ENCODE data around the gene PSMD13.

The PSMD13 gene

DNA sequence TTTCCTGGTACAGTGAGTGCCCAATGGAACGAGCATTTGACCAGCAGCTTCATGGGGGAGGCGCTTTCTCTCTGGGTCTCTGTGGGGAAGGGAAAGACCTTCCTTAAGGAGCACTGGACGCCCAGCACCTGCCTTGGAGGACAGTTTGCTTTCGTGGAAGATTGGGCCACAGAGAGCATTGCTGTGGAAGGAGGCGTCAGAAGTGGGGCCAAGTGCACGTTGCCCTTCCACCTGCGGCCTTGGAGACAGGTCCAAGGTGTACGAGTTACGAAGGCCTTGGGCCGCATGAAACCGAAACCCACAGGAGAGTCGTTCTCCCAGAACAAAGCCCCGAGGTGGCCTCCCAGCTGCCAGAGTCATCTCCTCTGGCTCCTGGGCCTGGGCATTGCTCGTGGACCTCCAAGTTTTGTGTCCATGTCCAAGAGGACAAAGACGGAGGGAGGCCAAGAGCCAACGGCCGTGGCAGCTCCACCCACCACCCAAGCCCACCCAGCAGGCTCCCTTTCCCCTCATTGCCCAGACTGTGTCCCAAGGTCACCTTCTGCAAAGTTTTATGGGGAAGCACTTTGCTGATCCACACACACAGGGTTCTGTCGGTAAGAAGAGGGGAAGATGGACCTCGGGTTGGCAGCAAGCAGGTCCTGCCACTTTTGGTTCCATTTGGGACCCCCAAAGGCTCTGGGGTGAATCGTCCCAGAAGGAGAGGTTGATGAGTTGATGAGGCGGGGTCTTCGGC lies 35.6 kb downstream of the PSMD13 start:
- DNase-seq (ENCODE audit: low read depth in 2 of 2): no peak

DNA sequence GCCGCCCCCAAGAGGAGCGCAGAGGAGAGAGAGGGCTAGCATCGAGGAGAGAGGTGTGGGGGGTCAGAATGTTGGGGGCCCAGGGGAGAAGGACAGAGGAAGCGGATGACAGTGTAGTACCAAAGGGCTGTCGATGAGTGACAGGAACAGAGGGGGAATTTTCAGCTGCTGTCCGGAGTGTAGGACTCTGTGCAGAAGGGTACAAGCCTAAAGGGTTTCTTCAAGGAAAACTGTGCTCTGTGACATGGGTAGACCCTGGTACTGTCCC lies 36.1 kb downstream of the PSMD13 start:
- no peak for DNase-seq (ENCODE audit: low read depth in 2 of 2)

DNA sequence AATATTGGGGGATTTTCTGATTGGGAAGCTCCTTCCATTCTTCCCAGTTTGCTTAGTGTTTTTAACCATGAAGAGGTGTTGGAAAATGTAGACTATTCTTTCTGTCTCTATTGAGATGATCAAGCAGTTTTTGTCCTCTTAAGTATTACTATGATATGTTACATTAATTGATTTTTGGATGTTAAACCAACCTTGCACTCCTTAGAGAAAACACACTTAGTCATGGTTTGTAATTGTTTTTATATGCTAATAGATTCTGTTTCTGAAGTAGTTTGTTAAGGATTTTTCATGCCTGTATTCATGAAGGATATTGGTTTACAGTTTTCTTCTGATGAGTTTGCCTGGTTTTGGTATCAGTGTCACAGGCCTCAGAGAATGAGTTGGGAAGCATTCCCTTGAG lies 39.4 kb downstream of the PSMD13 start:
- DNase-seq (ENCODE audit: low read depth in 2 of 2): no peak

DNA sequence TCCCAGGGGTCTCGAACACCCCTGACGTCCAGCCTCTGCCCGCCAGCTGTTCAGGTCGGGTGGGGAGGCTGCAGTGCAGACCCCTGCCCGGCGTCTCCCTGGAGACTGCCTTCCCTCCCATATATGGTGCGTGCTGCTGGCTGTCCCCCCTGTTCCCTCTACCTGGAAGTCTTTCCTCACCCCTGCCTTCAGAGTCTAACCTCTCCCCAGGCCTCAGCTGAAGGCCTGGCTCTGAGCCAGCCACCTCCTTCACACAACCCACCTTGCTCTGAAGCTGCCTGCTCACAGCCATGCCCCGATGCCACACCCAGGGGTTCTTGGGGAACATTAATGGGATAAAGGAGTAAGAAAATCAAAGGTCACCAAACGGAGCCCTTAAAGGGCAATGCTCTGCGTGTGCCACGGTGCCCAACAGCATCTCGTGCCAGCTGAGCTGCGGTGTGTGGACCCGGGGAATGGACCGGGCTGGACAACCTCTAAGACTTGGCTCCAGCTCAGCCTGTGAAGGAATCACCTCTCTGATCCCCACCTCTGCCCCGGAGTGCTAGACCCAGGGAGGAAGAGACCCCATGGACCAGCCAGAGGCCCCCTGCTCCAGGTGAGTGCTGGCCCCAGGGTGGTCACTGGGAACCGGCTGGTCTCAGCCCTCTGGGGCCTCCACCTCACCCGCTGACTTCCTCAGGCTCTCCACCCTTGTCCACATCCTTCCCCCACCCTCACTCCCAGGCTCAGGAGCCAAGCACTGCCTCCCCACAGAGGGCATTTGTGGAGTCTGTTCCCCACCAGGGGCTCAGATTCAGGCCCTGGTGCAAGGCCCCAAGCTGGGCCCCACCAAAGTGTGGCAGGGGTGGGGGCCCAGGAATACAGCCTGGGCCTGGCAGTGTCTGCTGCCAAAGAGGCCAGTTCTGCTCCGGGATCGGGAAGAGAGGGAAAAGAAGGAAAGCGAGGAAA lies 41.5 kb downstream of the PSMD13 start, which contains the start of gene NLRP6:
Gene NLRP6 (plus strand): TSS at position 407 of the 951 bp plus-strand sequence. CDS start 163 bp downstream, at position 570.
- no peak for DNase-seq (ENCODE audit: low read depth in 2 of 2)

DNA sequence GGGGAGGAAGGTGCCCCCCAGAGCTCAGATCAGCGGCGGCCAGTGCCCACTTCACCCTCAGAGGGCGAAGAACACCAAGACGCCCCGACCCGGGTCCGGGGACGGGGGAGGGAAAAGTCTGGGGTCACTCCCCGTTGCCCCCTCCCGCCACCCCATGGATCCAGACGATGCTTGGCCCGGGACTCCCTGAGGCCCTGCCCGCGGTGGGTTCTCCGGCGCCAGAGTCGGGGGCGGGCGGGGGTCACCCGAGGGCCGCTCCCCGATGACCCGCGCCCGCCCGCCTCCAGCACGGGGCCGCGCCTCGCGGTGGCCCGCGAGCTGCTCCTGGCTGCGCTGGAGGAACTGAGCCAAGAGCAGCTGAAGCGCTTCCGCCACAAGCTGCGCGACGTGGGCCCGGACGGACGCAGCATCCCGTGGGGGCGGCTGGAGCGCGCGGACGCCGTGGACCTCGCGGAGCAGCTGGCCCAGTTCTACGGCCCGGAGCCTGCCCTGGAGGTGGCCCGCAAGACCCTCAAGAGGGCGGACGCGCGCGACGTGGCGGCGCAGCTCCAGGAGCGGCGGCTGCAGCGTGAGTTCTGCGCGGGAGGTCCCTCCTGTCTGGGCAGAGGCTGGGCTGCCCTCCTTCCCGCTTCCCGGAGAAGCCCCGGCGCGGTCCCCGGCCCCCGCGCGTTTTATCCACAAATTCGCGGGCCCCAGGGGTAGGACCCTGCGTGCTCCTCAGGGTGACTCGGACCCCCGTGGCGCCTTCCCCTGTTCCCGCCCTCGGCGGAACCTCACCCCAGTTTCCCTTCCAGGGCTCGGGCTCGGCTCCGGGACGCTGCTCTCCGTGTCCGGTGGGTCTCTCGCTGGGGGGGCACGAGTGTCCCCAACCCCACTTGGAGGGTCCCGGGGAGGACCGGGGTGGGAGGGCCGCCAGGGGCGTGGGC lies 42.5 kb downstream of the PSMD13 start:
- no peak for DNase-seq (ENCODE audit: low read depth in 2 of 2)

DNA sequence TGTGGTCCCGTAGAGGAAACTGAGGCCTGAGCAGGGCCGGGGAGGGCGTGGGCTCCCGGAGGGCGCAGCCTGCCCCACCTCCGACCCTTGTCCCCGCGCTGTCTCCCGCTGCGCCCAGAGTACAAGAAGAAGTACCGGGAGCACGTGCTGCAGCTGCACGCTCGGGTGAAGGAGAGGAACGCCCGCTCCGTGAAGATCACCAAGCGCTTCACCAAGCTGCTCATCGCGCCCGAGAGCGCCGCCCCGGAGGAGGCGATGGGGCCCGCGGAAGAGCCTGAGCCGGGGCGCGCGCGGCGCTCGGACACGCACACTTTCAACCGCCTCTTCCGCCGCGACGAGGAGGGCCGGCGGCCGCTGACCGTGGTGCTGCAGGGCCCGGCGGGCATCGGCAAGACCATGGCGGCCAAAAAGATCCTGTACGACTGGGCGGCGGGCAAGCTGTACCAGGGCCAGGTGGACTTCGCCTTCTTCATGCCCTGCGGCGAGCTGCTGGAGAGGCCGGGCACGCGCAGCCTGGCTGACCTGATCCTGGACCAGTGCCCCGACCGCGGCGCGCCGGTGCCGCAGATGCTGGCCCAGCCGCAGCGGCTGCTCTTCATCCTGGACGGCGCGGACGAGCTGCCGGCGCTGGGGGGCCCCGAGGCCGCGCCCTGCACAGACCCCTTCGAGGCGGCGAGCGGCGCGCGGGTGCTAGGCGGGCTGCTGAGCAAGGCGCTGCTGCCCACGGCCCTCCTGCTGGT lies 43.4 kb downstream of the PSMD13 start:
- no peak for DNase-seq (ENCODE audit: low read depth in 2 of 2)

DNA sequence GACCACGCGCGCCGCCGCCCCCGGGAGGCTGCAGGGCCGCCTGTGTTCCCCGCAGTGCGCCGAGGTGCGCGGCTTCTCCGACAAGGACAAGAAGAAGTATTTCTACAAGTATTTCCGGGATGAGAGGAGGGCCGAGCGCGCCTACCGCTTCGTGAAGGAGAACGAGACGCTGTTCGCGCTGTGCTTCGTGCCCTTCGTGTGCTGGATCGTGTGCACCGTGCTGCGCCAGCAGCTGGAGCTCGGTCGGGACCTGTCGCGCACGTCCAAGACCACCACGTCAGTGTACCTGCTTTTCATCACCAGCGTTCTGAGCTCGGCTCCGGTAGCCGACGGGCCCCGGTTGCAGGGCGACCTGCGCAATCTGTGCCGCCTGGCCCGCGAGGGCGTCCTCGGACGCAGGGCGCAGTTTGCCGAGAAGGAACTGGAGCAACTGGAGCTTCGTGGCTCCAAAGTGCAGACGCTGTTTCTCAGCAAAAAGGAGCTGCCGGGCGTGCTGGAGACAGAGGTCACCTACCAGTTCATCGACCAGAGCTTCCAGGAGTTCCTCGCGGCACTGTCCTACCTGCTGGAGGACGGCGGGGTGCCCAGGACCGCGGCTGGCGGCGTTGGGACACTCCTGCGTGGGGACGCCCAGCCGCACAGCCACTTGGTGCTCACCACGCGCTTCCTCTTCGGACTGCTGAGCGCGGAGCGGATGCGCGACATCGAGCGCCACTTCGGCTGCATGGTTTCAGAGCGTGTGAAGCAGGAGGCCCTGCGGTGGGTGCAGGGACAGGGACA lies 44.1 kb downstream of the PSMD13 start:
- no peak for DNase-seq (ENCODE audit: low read depth in 2 of 2)

DNA sequence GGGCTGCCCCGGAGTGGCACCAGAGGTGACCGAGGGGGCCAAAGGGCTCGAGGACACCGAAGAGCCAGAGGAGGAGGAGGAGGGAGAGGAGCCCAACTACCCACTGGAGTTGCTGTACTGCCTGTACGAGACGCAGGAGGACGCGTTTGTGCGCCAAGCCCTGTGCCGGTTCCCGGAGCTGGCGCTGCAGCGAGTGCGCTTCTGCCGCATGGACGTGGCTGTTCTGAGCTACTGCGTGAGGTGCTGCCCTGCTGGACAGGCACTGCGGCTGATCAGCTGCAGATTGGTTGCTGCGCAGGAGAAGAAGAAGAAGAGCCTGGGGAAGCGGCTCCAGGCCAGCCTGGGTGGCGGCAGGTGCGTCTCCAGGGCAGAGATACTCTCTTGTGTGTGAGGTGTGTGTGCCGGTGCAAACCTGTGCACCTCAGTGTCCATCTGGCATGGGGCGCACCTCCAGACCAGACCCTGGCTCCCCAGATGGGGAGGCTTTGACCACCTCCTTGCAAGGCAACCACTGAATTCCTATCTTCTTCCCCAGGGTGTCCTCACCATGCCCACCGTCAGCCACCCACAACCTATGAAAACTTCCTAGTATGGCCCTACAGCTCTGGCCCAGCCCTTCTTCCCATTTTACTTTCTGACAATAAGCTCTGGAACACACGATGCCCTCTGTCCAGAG lies 44.8 kb downstream of the PSMD13 start:
- DNase-seq (ENCODE audit: low read depth in 2 of 2): no peak

DNA sequence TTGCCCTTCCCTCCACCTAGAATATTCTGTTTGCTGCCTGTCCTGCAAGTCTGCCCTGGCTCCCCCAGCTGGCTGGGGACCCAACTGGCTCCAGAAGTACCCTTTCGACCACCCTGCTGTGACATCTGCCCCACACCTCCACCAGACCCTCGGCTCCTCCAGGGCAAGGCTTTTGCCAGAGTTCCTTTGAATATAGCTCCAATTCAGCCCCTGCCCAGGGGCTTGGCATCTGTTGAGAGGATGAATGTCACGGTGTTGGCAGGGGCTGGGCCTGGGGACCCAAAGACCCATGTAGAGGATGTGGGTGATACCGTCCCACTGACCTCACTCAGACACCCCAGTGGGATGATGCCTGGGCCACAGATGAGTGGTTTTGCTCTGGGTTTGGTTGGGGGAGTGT lies 45.4 kb downstream of the PSMD13 start:
- DNase-seq (ENCODE audit: low read depth in 2 of 2): no peak

DNA sequence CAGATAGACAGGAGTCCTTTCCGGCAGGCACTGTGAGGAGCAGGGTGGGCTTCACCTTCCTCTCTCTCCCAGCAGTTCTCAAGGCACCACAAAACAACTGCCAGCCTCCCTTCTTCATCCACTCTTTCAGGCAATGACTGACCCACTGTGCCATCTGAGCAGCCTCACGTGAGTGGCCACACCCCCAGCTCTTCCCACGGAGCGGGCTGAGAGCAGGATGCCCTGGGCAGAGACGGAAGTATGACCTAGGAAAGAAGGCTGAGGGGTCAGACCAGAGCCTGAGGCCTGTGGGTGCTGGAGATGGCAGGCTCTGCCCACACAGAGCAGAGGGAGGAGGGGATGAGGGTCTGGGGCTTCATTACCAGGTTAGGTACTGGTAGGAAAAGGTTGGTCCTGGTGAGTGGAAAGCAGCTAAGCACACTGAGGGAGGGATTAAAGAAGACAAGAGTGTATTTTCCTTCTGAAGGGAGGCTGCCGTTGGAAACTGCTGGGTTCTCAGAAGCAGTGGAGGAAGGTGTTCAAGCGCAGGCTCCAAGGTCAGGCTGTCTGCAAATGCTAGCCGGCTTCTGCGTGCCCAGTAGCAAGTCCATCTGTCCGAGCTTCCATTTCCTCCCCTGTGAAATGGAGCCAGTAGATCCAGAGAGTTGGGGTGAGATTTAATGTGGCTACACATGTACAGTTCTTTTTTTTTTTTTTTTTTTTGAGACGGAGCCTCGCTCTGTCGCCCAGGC lies 46.0 kb downstream of the PSMD13 start:
- no peak for DNase-seq (ENCODE audit: low read depth in 2 of 2)

DNA sequence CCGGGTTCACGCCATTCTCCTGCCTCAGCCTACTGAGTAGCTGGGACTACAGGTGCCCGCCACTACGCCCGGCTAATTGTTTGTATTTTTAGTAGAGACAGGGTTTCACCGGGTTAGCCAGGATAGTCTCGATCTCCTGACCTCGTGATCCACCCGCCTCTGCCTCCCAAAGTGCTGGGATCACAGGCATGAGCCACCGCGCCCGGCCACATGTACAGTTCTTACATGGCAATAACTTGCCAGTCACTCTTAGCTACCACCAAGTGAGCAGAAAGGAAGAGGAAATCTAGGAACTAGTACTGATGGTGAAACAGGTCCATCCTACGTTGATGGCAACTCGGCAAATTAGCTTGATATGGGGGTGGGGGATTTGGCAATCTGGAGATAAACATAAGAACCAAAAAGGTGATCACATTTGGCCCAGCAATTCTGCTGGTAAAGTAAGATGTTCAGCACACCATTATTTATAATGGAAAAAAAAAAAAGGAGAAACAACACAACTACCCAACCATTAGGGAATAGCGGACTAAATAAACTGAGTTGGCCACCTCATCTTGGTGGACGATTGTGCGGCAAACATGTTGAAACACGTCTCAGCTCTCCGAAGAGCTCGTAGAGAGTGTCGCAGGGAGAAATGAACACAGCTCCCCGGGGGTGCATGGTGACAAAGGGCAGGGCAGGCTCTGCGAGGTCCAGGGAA lies 46.8 kb downstream of the PSMD13 start:
- no peak for DNase-seq (ENCODE audit: low read depth in 2 of 2)

DNA sequence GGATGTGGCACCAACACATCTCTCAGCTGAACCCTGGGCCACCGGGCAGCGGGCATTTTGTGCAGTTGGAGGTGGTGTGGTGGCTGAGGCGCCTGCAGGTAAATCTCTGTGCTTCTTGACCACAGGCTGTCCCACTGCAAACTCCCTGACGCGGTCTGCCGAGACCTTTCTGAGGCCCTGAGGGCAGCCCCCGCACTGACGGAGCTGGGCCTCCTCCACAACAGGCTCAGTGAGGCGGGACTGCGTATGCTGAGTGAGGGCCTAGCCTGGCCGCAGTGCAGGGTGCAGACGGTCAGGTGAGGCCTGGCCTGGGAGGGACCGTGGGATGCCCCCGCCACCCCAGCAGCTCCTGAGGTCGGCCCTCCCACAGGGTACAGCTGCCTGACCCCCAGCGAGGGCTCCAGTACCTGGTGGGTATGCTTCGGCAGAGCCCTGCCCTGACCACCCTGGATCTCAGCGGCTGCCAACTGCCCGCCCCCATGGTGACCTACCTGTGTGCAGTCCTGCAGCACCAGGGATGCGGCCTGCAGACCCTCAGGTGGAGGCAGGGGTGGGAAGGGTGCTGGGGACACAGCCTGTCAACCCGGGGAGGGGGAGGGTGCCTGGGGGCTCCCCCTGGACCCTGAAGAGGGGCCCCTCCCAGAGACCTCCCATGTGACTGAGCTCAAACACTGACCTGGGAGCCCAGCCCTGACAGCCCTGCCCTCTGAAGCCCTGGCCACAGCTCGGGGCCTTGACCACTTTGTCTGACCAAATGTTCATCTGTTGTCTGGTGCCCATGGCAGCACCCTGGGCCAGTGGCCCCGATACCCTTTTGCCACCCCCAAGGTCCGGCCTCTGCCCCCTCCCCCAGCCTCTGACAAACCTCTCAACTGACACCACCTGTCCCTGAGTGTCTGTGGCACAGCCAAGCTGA lies 47.6 kb downstream of the PSMD13 start:
- no peak for DNase-seq (ENCODE audit: low read depth in 2 of 2)

DNA sequence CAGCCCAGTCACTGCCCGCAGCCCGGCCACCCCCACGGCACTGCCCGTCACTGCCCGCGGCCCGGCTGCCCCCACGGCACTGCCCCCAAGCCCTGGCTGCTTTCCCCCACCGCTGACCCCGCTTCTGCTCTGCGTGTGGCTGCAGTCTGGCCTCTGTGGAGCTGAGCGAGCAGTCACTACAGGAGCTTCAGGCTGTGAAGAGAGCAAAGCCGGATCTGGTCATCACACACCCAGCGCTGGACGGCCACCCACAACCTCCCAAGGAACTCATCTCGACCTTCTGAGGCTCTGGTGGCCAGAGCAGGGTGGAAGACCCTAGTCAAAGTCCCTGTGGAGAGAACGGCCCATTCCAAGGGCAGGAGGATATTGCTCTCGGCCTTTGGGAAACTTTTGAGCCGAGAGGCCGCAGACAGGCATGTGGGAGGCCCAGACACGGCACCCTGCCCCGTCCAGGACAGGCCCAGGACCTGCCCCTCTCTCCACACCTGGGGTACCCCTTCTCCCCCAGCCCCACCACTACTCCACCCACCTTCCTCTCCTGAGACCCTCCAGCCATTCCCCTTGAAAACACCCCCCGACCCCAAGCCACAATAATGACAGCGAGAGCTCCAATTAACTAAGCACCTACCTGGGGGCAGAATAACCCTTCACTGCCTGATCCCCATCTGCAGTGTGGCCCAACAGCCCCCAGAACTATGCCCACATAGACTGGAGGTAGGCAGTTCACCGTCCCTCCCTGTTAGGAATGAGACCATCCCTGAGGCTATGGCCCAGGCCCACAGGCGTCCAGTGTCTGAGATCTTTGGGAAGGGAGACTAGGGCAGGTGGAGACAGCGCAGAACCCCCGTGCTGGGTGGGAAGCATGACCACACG lies 48.5 kb downstream of the PSMD13 start:
- no peak for DNase-seq (ENCODE audit: low read depth in 2 of 2)

DNA sequence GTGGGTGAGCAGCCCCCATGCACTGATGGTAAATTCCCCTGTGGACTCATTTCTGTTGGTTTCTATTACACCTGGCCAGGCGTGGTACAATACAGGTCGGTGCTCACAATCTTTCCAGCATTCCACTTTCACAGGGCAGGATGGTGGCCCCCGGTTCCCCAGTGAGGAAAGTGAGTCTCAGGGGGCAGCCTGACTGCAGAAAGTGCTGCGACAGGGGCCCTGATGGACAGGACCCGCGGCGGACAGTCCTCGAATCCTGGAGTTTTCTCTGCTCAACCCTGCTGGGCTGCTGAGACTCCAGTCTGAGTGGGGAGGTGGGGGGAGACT lies 49.1 kb downstream of the PSMD13 start:
- DNase-seq (ENCODE audit: low read depth in 2 of 2): no peak

DNA sequence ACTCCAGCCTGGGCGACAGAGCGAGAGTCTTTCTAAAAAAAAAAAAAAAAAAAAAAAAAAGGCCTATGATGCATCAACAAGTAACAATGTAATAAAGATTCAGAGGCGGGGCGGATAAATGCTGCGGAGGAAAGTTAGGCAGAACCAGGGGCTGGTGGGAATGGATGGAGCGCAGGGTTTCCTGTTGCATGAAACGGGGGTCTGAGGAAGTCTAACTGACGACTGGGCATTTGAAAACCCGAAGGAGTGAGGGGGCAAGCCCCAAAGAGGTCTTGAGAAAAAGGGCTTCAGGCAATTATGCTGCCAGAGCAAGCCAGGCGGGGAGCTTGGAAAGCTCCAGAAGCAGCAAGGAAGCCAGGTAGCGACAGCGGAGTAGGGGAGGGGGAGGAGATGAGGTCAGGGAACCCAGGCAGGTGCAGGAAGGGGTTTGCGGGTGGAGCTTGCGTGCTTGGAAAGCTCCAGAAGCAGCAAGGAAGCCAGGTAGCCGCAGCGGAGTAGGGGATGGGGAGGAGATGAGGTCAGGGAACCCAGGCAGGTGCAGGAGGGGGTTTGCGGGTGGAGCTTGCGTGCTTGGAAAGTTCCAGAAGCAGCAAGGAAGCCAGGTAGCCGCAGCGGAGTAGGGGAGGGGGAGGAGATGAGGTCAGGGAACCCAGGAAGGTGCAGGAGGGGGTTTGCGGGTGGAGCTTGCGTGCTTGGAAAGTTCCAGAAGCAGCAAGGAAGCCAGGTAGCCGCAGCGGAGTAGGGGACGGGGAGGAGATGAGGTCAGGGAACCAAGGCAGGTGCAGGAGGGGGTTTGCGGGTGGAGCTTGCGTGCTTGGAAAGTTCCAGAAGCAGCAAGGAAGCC lies 50.4 kb downstream of the PSMD13 start:
- peak in 1 of 2 donors; percentile 63 for DNase-seq (ENCODE audit: low read depth in 2 of 2)

Data from activated CD8-positive, alpha-beta memory T cell treated with anti-CD3 and anti-CD28 coated beads for 4 hours (primary cell).